ENCODE measurements around the gene UGT1A9. TPM values are rescaled to one million over a fixed set of nuclear protein-coding genes. Genes with fewer than 3 reads are reported as not detected.

The UGT1A9 gene
- total and polyA plus RNA-seq, 2 experiments from 2014 or later, result not detected

DNA sequence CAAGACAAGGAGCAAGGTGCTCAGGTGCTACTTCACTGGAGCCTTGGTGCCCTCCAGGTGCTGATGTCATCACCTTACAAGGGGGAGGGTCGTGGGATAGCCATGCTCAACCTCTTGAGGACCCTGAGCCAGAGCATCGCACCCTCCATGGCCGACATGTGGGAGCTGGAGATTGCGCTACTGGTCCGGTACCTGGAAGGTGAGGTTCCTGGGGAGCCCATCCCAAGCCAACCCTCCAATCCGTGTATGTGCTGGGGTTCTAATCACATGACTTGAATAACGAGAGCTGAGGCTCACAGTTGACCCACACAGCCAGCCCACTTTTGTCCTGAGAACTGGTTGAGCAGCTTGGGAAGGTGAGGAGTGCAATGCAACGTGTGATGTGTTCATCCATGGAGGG lies 132.3 kb downstream of the UGT1A9 start:
- H3K9me3 Mint-ChIP-seq, result peaks cover 14% of the 10 kb centered on the region
- no peaks in the 10 kb centered on the region for H3K36me3 Mint-ChIP-seq (ENCODE audit: low read depth)
- H3K27ac Mint-ChIP-seq, result no peak overlapping the region
- H3K4me3 ChIP-seq, result no peak overlapping the region
- H3K79me2 ChIP-seq (replicated peaks; ENCODE audit: insufficient read depth), result no peaks in the 10 kb centered on the region
- H4K20me1 ChIP-seq (replicated peaks; ENCODE audit: insufficient read depth), result no peaks in the 10 kb centered on the region
- H3F3A ChIP-seq (replicated peaks; ENCODE audit: low read depth), result no peaks in the 10 kb centered on the region
- H3K4me1 ChIP-seq (ENCODE audit: insufficient read depth), result no peaks in the 10 kb centered on the region
- no peak overlapping the region for H2AFZ ChIP-seq
- peaks cover 3% of the 10 kb centered on the region for H3K27me3 Mint-ChIP-seq (ENCODE audit: insufficient read depth, low read depth, poor library complexity)
- H3K4me3 Mint-ChIP-seq, result no peak overlapping the region
- H3K4me2 ChIP-seq, result no peak overlapping the region
- no peaks in the 10 kb centered on the region for H3K36me3 ChIP-seq (ENCODE audit: insufficient read depth)
- DNase-seq (ENCODE audit: low spot score), result no peak
- TF ChIP-seq NANOG (IDR thresholded peaks at IDR 0.05; ENCODE audit: borderline replicate concordance) (no peak), CREB1 (CRISPR knock-in tag; IDR thresholded peaks at IDR 0.05; ENCODE audit: low read depth) (no peak), JUNB (IDR thresholded peaks at IDR 0.05; ENCODE audit: unreplicated experiment) (no peak), ETS1 (IDR thresholded peaks at IDR 0.05) (no peak), EZH2phosphoT487 (IDR thresholded peaks at IDR 0.05; ENCODE audit: unreplicated experiment) (no peak), ZNF114 (CRISPR knock-in tag; IDR thresholded peaks at IDR 0.05) (no peak), STAT1 (IDR thresholded peaks at IDR 0.05; ENCODE audit: unreplicated experiment) (no peak), ZNF331 (CRISPR knock-in tag; IDR thresholded peaks at IDR 0.05; ENCODE audit: low read depth) (no peak), EZH2 (IDR thresholded peaks at IDR 0.05; ENCODE audit: low read depth, unreplicated experiment) (no peak), POLR2AphosphoS5 (IDR thresholded peaks at IDR 0.05; ENCODE audit: low read depth) (no peak)
- TF ChIP-seq, protein P1, sequence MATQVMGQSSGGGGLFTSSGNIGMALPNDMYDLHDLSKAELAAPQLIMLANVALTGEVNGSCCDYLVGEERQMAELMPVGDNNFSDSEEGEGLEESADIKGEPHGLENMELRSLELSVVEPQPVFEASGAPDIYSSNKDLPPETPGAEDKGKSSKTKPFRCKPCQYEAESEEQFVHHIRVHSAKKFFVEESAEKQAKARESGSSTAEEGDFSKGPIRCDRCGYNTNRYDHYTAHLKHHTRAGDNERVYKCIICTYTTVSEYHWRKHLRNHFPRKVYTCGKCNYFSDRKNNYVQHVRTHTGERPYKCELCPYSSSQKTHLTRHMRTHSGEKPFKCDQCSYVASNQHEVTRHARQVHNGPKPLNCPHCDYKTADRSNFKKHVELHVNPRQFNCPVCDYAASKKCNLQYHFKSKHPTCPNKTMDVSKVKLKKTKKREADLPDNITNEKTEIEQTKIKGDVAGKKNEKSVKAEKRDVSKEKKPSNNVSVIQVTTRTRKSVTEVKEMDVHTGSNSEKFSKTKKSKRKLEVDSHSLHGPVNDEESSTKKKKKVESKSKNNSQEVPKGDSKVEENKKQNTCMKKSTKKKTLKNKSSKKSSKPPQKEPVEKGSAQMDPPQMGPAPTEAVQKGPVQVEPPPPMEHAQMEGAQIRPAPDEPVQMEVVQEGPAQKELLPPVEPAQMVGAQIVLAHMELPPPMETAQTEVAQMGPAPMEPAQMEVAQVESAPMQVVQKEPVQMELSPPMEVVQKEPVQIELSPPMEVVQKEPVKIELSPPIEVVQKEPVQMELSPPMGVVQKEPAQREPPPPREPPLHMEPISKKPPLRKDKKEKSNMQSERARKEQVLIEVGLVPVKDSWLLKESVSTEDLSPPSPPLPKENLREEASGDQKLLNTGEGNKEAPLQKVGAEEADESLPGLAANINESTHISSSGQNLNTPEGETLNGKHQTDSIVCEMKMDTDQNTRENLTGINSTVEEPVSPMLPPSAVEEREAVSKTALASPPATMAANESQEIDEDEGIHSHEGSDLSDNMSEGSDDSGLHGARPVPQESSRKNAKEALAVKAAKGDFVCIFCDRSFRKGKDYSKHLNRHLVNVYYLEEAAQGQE (IDR thresholded peaks at IDR 0.05; ENCODE audit: unreplicated experiment), result no peak
- TF ChIP-seq, protein P2, sequence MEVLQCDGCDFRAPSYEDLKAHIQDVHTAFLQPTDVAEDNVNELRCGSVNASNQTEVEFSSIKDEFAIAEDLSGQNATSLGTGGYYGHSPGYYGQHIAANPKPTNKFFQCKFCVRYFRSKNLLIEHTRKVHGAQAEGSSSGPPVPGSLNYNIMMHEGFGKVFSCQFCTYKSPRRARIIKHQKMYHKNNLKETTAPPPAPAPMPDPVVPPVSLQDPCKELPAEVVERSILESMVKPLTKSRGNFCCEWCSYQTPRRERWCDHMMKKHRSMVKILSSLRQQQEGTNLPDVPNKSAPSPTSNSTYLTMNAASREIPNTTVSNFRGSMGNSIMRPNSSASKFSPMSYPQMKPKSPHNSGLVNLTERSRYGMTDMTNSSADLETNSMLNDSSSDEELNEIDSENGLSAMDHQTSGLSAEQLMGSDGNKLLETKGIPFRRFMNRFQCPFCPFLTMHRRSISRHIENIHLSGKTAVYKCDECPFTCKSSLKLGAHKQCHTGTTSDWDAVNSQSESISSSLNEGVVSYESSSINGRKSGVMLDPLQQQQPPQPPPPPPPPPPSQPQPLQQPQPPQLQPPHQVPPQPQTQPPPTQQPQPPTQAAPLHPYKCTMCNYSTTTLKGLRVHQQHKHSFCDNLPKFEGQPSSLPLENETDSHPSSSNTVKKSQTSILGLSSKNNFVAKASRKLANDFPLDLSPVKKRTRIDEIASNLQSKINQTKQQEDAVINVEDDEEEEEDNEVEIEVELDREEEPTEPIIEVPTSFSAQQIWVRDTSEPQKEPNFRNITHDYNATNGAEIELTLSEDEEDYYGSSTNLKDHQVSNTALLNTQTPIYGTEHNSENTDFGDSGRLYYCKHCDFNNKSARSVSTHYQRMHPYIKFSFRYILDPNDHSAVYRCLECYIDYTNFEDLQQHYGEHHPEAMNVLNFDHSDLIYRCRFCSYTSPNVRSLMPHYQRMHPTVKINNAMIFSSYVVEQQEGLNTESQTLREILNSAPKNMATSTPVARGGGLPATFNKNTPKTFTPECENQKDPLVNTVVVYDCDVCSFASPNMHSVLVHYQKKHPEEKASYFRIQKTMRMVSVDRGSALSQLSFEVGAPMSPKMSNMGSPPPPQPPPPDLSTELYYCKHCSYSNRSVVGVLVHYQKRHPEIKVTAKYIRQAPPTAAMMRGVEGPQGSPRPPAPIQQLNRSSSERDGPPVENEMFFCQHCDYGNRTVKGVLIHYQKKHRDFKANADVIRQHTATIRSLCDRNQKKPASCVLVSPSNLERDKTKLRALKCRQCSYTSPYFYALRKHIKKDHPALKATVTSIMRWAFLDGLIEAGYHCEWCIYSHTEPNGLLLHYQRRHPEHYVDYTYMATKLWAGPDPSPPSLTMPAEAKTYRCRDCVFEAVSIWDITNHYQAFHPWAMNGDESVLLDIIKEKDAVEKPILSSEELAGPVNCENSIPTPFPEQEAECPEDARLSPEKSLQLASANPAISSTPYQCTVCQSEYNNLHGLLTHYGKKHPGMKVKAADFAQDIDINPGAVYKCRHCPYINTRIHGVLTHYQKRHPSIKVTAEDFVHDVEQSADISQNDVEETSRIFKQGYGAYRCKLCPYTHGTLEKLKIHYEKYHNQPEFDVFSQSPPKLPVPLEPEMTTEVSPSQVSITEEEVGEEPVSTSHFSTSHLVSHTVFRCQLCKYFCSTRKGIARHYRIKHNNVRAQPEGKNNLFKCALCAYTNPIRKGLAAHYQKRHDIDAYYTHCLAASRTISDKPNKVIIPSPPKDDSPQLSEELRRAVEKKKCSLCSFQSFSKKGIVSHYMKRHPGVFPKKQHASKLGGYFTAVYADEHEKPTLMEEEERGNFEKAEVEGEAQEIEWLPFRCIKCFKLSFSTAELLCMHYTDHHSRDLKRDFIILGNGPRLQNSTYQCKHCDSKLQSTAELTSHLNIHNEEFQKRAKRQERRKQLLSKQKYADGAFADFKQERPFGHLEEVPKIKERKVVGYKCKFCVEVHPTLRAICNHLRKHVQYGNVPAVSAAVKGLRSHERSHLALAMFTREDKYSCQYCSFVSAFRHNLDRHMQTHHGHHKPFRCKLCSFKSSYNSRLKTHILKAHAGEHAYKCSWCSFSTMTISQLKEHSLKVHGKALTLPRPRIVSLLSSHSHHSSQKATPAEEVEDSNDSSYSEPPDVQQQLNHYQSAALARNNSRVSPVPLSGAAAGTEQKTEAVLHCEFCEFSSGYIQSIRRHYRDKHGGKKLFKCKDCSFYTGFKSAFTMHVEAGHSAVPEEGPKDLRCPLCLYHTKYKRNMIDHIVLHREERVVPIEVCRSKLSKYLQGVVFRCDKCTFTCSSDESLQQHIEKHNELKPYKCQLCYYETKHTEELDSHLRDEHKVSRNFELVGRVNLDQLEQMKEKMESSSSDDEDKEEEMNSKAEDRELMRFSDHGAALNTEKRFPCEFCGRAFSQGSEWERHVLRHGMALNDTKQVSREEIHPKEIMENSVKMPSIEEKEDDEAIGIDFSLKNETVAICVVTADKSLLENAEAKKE (CRISPR knock-in tag; IDR thresholded peaks at IDR 0.05), result no peak
- TF ChIP-seq, protein P3, sequence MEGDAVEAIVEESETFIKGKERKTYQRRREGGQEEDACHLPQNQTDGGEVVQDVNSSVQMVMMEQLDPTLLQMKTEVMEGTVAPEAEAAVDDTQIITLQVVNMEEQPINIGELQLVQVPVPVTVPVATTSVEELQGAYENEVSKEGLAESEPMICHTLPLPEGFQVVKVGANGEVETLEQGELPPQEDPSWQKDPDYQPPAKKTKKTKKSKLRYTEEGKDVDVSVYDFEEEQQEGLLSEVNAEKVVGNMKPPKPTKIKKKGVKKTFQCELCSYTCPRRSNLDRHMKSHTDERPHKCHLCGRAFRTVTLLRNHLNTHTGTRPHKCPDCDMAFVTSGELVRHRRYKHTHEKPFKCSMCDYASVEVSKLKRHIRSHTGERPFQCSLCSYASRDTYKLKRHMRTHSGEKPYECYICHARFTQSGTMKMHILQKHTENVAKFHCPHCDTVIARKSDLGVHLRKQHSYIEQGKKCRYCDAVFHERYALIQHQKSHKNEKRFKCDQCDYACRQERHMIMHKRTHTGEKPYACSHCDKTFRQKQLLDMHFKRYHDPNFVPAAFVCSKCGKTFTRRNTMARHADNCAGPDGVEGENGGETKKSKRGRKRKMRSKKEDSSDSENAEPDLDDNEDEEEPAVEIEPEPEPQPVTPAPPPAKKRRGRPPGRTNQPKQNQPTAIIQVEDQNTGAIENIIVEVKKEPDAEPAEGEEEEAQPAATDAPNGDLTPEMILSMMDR (conservative IDR thresholded peaks at IDR 0.05; ENCODE audit: low read depth in 2 of 2), result no peak
- no peak overlapping the region for H3K27ac ChIP-seq (ENCODE audit: low read depth)
- no peaks in the 10 kb centered on the region for H3K27me3 ChIP-seq (ENCODE audit: insufficient read depth)
- H3K9me2 ChIP-seq (ENCODE audit: insufficient read depth), result no peaks in the 10 kb centered on the region
- ATAC-seq, result no peak
- H3K4me1 Mint-ChIP-seq, result no peaks in the 10 kb centered on the region

Data from GM23338 (cell line).